GM12801 (cell line): ENCODE measurements around the gene KCNIP1.

ENCODE experiments used
- TF ChIP-seq, protein P1 (sequence below): IDR thresholded peaks from one replicate; pipeline ENCODE4 v1.5.1; 2011; ENCODE audit warnings: control low read depth; ENCODE audit not compliant: insufficient read length; ENCODE audit errors: extremely low read depth

KCNIP1 gene

DNA sequence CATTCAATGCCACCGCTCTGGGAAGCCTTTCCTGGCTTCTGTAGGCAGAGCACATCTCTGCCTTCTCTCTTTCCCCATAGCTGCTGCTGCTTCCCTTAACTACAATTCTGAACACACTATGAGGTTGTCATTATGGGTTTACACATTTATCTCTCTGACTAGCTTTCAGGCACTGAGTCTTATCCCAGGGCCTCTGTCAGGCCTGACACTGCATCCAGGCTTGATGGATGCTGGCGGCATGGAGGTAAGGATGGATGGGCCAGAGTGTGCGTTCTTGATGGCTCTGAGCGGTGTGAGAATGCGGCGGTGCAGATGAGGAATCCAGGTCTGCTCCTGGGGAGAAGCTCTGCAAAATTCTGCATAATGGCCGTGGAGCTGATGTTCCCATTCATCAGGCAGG, 6.3 kb downstream of the KCNIP1 start:
- TF ChIP-seq, protein P1, sequence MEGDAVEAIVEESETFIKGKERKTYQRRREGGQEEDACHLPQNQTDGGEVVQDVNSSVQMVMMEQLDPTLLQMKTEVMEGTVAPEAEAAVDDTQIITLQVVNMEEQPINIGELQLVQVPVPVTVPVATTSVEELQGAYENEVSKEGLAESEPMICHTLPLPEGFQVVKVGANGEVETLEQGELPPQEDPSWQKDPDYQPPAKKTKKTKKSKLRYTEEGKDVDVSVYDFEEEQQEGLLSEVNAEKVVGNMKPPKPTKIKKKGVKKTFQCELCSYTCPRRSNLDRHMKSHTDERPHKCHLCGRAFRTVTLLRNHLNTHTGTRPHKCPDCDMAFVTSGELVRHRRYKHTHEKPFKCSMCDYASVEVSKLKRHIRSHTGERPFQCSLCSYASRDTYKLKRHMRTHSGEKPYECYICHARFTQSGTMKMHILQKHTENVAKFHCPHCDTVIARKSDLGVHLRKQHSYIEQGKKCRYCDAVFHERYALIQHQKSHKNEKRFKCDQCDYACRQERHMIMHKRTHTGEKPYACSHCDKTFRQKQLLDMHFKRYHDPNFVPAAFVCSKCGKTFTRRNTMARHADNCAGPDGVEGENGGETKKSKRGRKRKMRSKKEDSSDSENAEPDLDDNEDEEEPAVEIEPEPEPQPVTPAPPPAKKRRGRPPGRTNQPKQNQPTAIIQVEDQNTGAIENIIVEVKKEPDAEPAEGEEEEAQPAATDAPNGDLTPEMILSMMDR = no peak

DNA sequence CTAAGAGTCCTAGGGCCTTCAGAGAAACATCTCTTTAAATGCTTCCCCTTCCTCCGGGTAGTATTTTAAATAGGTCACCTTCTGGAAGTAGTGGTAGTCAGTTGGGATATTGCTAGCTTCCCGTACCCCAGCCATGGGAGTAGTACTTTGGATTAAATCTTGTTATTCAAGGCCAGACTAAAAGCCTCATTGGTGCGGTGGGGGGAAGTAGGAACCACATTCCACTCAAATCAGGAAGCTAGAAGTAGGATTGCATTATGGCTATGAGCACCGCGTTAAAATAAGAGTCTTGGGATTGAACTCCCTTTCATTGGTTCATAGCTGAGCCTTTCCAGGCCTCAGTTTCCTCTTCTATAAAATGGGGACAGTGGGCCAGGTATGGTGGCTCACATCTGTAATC, 6.7 kb downstream of the KCNIP1 start:
- TF ChIP-seq, protein P1 = no peak

DNA sequence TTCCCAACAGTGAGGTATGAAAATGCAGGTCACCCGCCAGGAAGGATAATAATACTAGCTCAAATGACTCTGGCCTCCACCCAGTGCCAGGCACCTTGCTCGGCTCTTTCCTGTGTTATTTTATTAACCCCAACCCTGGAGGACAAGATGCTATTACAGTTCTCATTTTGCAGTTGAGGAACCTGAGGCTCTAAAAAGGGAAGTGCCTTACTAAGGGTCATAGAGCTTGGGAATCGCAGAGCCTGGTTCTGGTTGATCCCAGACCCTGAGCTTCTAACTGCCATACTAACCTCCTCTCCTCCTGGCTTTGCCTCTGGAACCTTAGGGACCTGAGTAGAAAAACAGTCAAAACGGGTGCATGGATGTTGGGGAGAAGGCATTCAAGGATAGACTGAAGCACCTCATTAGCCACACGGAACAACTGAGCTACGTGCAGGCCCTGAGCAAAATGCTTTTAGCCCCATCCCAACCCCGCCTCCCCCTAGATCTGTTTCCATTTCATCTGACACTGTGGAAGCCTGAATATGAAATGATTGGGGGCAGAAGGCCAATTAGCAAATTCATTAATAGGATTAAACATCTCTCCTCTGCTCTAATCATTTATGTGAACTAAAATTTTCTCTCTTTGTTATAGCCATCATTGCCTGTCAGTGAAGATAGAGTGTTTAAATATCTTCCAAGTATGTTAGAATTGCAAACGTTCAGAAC, 7.9 kb downstream of the KCNIP1 start:
- TF ChIP-seq, protein P1 = no peak

DNA sequence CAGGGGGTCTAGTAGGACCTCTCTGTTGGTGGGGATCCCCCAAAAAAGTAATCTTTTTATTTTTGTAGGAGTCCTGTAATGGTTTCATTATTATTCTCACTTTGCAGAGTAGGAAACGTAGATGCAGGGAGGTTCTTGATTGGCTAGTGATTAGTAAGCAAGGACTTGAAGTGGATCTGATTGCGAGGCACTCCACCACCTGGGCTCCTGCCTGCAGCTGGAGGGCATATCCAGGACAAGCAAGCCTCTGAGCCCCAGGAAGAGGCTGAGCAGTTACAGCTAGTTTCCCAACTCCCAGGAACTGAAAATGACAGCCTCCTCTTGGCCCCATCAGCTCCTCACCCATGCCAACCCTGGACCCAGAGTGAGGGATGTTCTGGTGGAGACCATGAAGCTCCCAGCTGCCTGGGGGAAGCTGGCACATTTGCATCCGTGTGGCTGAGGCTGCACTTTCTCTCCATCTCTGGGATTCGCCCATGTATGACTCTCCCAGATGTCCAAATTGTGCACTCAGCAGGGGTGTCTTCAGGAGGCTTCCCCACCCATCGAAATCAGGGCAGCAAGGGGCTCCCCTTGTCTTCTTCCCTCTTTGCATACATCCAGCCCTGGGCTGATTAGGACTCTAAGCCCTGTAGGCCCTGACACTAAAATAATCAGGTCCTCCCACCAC, 10.2 kb downstream of the KCNIP1 start:
- TF ChIP-seq, protein P1 = no peak

DNA sequence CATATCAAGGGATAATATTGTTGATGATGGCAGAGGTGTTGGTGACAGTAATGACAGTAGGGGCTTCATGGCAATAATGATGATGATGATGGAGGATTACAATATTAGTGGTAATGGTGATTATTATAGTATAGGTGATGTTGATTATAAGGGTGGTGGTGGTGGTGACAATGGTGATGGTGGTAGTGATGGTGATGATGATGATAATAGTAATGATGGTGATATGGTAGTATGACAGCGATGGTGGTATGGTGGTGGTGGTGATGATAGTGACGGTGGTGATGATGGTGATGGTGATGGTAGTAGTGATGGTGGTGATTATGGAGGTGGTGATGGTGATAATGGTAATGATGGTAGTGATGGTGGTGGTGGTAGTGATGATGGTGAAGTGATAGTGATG, 13.6 kb downstream of the KCNIP1 start:
- TF ChIP-seq, protein P1 = no peak

DNA sequence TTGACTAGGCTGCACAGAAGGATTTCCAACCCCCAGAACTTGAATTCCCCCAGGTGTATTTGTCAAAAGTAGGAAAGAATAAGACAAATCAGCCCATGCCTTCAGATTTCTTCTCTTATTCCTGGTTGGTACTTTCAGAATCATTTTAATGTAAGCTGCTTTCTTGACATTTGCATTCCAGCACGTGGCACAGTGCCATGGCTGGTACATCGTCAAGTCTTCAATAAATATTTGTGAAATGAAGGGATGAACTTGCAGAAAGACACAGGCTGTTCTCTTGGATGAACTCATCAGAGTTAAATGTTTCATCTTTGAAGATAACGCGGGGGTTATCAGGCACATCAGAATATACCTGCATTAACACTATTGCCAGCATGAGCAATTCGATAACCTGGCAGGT, 14.5 kb downstream of the KCNIP1 start:
- TF ChIP-seq, protein P1 = no peak

DNA sequence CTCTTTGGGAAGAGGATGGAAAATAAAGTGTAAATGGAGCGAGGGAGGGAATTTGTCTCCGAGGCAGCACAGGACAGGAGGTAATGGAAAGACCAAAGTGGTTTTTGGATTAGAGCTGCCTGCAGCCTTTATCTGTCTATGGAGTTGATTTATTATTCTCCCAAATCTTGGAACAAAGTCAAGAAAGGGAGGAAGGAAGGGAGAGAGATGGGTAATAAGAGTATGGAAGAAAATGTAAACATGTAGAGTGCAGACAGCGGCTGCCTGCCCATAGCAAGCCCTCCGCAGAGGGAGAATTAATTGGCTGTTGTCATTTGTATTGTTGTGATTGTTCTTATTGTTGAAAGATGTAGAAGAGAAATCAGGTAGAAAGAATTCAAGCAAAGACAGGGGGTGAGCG, 15.7 kb downstream of the KCNIP1 start:
- TF ChIP-seq, protein P1 = no peak
